ENCODE data around the gene PCDHA1.
A peak's percentile ranks its signal among the peaks of the same experiment; 100 is the strongest.
"Not testable (repeated sequence)": the region's sequence is repeated elsewhere in the genome, so short reads cannot be mapped to it uniquely, and the experiment has no call there.

PCDHA1 gene

GRCh38 chr5:140835622-140836510, 49.9 kb downstream of the PCDHA1 start:
- no peak overlapping the region for H3K27ac ChIP-seq (ENCODE audit: low read length)
- no peaks in the 10 kb centered on the region for H3K36me3 ChIP-seq (ENCODE audit: insufficient read depth, low read length)
- no peak overlapping the region for H3K4me2 ChIP-seq (ENCODE audit: insufficient read depth, low read length)
- no peak overlapping the region for H2AFZ ChIP-seq (ENCODE audit: low read depth, low read length)
- no peak overlapping the region for H3K9ac ChIP-seq (ENCODE audit: low read depth, low read length)
- no peaks in the 10 kb centered on the region for H3K27me3 ChIP-seq (ENCODE audit: insufficient read depth, low read length, poor library complexity)
- no peaks in the 10 kb centered on the region for H3K9me3 ChIP-seq (ENCODE audit: insufficient read depth, low read length, severe bottlenecking)
- H3K79me2 ChIP-seq (ENCODE audit: insufficient read depth, low read length): no peaks in the 10 kb centered on the region
- ATAC-seq (ENCODE audit: insufficient read depth, low read depth): no peak
- no peak overlapping the region for H3K4me3 ChIP-seq (ENCODE audit: low read depth in 1 of 2, low read length in 2 of 2)
- H4K20me1 ChIP-seq (ENCODE audit: insufficient read depth, low read length): no peaks in the 10 kb centered on the region
- H3K4me1 ChIP-seq (ENCODE audit: insufficient read depth, low read length): no peaks in the 10 kb centered on the region
- DNase-seq: no peak
- TF ChIP-seq CTCF (IDR thresholded peaks at IDR 0.05; ENCODE audit: borderline replicate concordance, extremely low read depth, low read length, poor library complexity, severe bottlenecking) (no peak), EZH2 (IDR thresholded peaks at IDR 0.05; ENCODE audit: borderline replicate concordance, low read depth, low read length, severe bottlenecking) (no peak)

- Histone ChIP-seq H3K9me3 (ENCODE audit: insufficient read depth, low read length, severe bottlenecking) (no peaks in the 10 kb centered on the region), H3K36me3 (ENCODE audit: insufficient read depth, low read length) (no peaks in the 10 kb centered on the region), H3K4me3 (ENCODE audit: low read depth in 1 of 2, low read length in 2 of 2) (no peak within 1 kb of the TSS), H3K79me2 (ENCODE audit: insufficient read depth, low read length) (no peaks in the 10 kb centered on the region), H3K4me2 (ENCODE audit: insufficient read depth, low read length) (no peak within 1 kb of the TSS), H4K20me1 (ENCODE audit: insufficient read depth, low read length) (no peaks in the 10 kb centered on the region), H3K9ac (ENCODE audit: low read depth, low read length) (no peak within 1 kb of the TSS), H2AFZ (ENCODE audit: low read depth, low read length) (no peak within 1 kb of the TSS), H3K27me3 (ENCODE audit: insufficient read depth, low read length, poor library complexity) (no peaks in the 10 kb centered on the region), H3K4me1 (ENCODE audit: insufficient read depth, low read length) (no peaks in the 10 kb centered on the region), H3K27ac (ENCODE audit: low read length) (no peak within 1 kb of the TSS)
- DNase-seq (no peak), ATAC-seq (ENCODE audit: insufficient read depth, low read depth) (no peak)
- peak; percentile 58 for TF ChIP-seq CTCF (IDR thresholded peaks at IDR 0.05; ENCODE audit: borderline replicate concordance, extremely low read depth, low read length, poor library complexity, severe bottlenecking)
- no peak for TF ChIP-seq EZH2 (IDR thresholded peaks at IDR 0.05; ENCODE audit: borderline replicate concordance, low read depth, low read length, severe bottlenecking)
Measured at GRCh38 chr5:140840978-140841962, 55.3 kb downstream of the PCDHA1 start, which contains the start of gene PCDHA8. Gene PCDHA8 (plus strand): TSS chr5:140841187. CDS start chr5:140841322, 135 bp downstream.

- Histone ChIP-seq H3K9me3 (ENCODE audit: insufficient read depth, low read length, severe bottlenecking) (no peaks in the 10 kb centered on the region), H3K4me3 (ENCODE audit: low read depth in 1 of 2, low read length in 2 of 2) (no peak overlapping the region), H3K27ac (ENCODE audit: low read length) (no peak overlapping the region), H3K4me2 (ENCODE audit: insufficient read depth, low read length) (no peak overlapping the region), H3K9ac (ENCODE audit: low read depth, low read length) (no peak overlapping the region), H3K4me1 (ENCODE audit: insufficient read depth, low read length) (no peaks in the 10 kb centered on the region), H3K79me2 (ENCODE audit: insufficient read depth, low read length) (no peaks in the 10 kb centered on the region), H3K27me3 (ENCODE audit: insufficient read depth, low read length, poor library complexity) (no peaks in the 10 kb centered on the region), H3K36me3 (ENCODE audit: insufficient read depth, low read length) (no peaks in the 10 kb centered on the region), H2AFZ (ENCODE audit: low read depth, low read length) (no peak overlapping the region), H4K20me1 (ENCODE audit: insufficient read depth, low read length) (no peaks in the 10 kb centered on the region)
- DNase-seq (no peak), ATAC-seq (ENCODE audit: insufficient read depth, low read depth) (no peak)
- no peak for TF ChIP-seq CTCF (IDR thresholded peaks at IDR 0.05; ENCODE audit: borderline replicate concordance, extremely low read depth, low read length, poor library complexity, severe bottlenecking)
- no peak for TF ChIP-seq EZH2 (IDR thresholded peaks at IDR 0.05; ENCODE audit: borderline replicate concordance, low read depth, low read length, severe bottlenecking)
Measured at GRCh38 chr5:140842798-140843733, 57.1 kb downstream of the PCDHA1 start.

- not testable (repeated sequence) for H3K27ac ChIP-seq (ENCODE audit: low read length); H3K9ac ChIP-seq (ENCODE audit: low read depth, low read length); H3K27me3 ChIP-seq (ENCODE audit: insufficient read depth, low read length, poor library complexity); H2AFZ ChIP-seq (ENCODE audit: low read depth, low read length); DNase-seq; H3K4me3 ChIP-seq (ENCODE audit: low read depth in 1 of 2, low read length in 2 of 2); H3K36me3 ChIP-seq (ENCODE audit: insufficient read depth, low read length); H3K79me2 ChIP-seq (ENCODE audit: insufficient read depth, low read length); H3K4me2 ChIP-seq (ENCODE audit: insufficient read depth, low read length); ATAC-seq (ENCODE audit: insufficient read depth, low read depth); H3K4me1 ChIP-seq (ENCODE audit: insufficient read depth, low read length); H3K9me3 ChIP-seq (ENCODE audit: insufficient read depth, low read length, severe bottlenecking); H4K20me1 ChIP-seq (ENCODE audit: insufficient read depth, low read length)
Measured at GRCh38 chr5:140848139-140849102, 62.5 kb downstream of the PCDHA1 start, which contains the start of gene PCDHA9. Gene PCDHA9 (plus strand): TSS chr5:140848382. CDS start chr5:140848496, 114 bp downstream.

Data from DND-41 (cell line).